Vagina (tissue), 2 donors: ENCODE results near the gene ADARB2.

Experiments
- CTCF ChIP-seq, 3 experiments: fragments of 450-650 bp in 2 of 3; fragments of 200-600 bp in 1 of 3; sonication (generic) in 1 of 3; IDR thresholded peaks; one replicate each; pipeline ENCODE4 v1.5.1; 2017 to 2019; ENCODE audit warnings: antibody characterized with exemption in 3 of 3, mild to moderate bottlenecking in 2 of 3, moderate library complexity in 2 of 3
- POLR2A ChIP-seq, 2 donors: fragments of 450-650 bp; IDR thresholded peaks; one replicate each; pipeline ENCODE4 v1.6.1; 2017; ENCODE audit warnings: antibody characterized with exemption in 2 of 2, mild to moderate bottlenecking in 2 of 2, moderate library complexity in 2 of 2
- POLR2AphosphoS5 ChIP-seq, 2 donors: sonication (generic); formaldehyde crosslinking; IDR thresholded peaks; one replicate each; pipeline ENCODE4 v1.9.0; 2017; ENCODE audit warnings: antibody characterized with exemption in 2 of 2, mild to moderate bottlenecking in 2 of 2, low read depth in 1 of 2; ENCODE audit not compliant: insufficient read depth in 1 of 2

GRCh38 chr10:1233031-1233430 is 504.3 kb downstream of the ADARB2 start:
- TF ChIP-seq POLR2A (IDR thresholded peaks at IDR 0.05) (no peak), CTCF (IDR thresholded peaks at IDR 0.05) (no peak), POLR2AphosphoS5 (IDR thresholded peaks at IDR 0.05; ENCODE audit: insufficient read depth in 1 of 2, low read depth in 1 of 2) (no peak)
